Measurements from ENCODE around the gene DAG1. TPM values are rescaled to one million over a fixed set of nuclear protein-coding genes. Genes with fewer than 3 reads are reported as not detected.
A peak's percentile ranks its signal among the peaks of the same experiment; 100 is the strongest.

DAG1 gene
- total and polyA plus RNA-seq, 10 of the 15 experiments (the other 5 are each of a cell fraction or from before 2014, with no cell fraction given): 0.33 to 16.3 (median 9.2) TPM

- TF ChIP-seq NKRF (conservative IDR thresholded peaks at IDR 0.05): peak; percentile 83
- TF ChIP-seq, protein P1, sequence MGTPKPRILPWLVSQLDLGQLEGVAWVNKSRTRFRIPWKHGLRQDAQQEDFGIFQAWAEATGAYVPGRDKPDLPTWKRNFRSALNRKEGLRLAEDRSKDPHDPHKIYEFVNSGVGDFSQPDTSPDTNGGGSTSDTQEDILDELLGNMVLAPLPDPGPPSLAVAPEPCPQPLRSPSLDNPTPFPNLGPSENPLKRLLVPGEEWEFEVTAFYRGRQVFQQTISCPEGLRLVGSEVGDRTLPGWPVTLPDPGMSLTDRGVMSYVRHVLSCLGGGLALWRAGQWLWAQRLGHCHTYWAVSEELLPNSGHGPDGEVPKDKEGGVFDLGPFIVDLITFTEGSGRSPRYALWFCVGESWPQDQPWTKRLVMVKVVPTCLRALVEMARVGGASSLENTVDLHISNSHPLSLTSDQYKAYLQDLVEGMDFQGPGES (IDR thresholded peaks at IDR 0.05): no peak
- no peak for TF ChIP-seq GABPA (IDR thresholded peaks at IDR 0.05; ENCODE audit: low read depth)
- TF ChIP-seq PML (IDR thresholded peaks at IDR 0.05; ENCODE audit: low read length): no peak
- TF ChIP-seq IKZF1 (conservative IDR thresholded peaks at IDR 0.05): 0 out of 2 replicates have a peak, but pooled peaks have one; percentile 4
- TF ChIP-seq RCOR1 (conservative IDR thresholded peaks at IDR 0.05; ENCODE audit: low read depth, low read length): 0 out of 2 replicates have a peak, but pooled peaks have one; percentile 51
- no peak for TF ChIP-seq ETV6 (conservative IDR thresholded peaks at IDR 0.05 in 1 of 2, IDR thresholded peaks at IDR 0.05 in 1 of 2; ENCODE audit: borderline replicate concordance in 1 of 2, low read depth in 1 of 2)
Measured at GRCh38 chr3:49554633-49555265, 84.7 kb downstream of the DAG1 start (continued).

- POLR2A ChIA-PET: no interaction called here
- SMC1A ChIA-PET (ENCODE audit: uncharacterized antibody, unreplicated experiment): no interaction called here
- Histone ChIP-seq H4K20me1 (ENCODE audit: control insufficient read depth, insufficient read depth) (no peaks in the 10 kb centered on the region), H3K27me3 (replicated peaks in 1 of 2; ENCODE audit: control insufficient read depth in 2 of 2, insufficient read depth in 2 of 2, low read length in 1 of 2) (peaks cover 4 to 9% of the 10 kb centered on the region in 2 experiments), H3K4me2 (ENCODE audit: control insufficient read depth, insufficient read depth) (no peak overlapping the region), H3K4me3 (no peak overlapping the region), H3K9me3 (replicated peaks; ENCODE audit: control insufficient read depth, insufficient read depth, low read length) (no peaks in the 10 kb centered on the region), H3K4me1 (ENCODE audit: control insufficient read depth, insufficient read depth, low read length) (peaks cover 5% of the 10 kb centered on the region), H2AFZ (ENCODE audit: control insufficient read depth, low read depth, low read length) (no peak overlapping the region), H3K9ac (ENCODE audit: control insufficient read depth, insufficient read depth, low read length) (no peak overlapping the region), H3K27ac (ENCODE audit: control insufficient read depth, insufficient read depth) (no peak overlapping the region), H3K36me3 (ENCODE audit: control insufficient read depth in 2 of 2, insufficient read depth in 2 of 2, low read length in 1 of 2) (no peaks in the 10 kb centered on the region), H3K79me2 (ENCODE audit: control insufficient read depth, insufficient read depth, low read length) (no peaks in the 10 kb centered on the region)
- BruUV-seq (replicated peaks): no TSS peak
- DNase-seq (ENCODE audit: low read depth, low spot score) (no peak), FAIRE-seq (no peak), ATAC-seq (no peak)
- in situ Hi-C loops (cut with MboI) (no loop called here), intact Hi-C loops (cut with micrococcal nuclease; ENCODE audit: unreplicated experiment) (no loop called here)
- RAD21 ChIA-PET (ENCODE audit: unreplicated experiment): no interaction called here
- CTCF ChIA-PET: no interaction called here
- 37% methylated on average over 3 of the region's 3 CpGs for WGBS (ENCODE audit: insufficient coverage, insufficient replicate concordance, low lambda C conversion rate, missing lambda C conversion rate)
- TF ChIP-seq SPI1 (IDR thresholded peaks at IDR 0.05; ENCODE audit: borderline replicate concordance, insufficient read depth, low read depth, low read length) (no peak), DPF2 (IDR thresholded peaks at IDR 0.05) (no peak), STAT1 (conservative IDR thresholded peaks at IDR 0.05) (no peak), NFYB (IDR thresholded peaks at IDR 0.05; ENCODE audit: insufficient read depth, low read depth, low read length) (no peak), SRF (IDR thresholded peaks at IDR 0.05; ENCODE audit: low read depth in 2 of 2, low read length in 2 of 2) (no peak), CEBPB (IDR thresholded peaks at IDR 0.05; ENCODE audit: borderline replicate concordance in 1 of 2, low read depth in 2 of 2, low read length in 2 of 2) (no peak), NR2C1 (IDR thresholded peaks at IDR 0.05) (no peak), FOXM1 (IDR thresholded peaks at IDR 0.05; ENCODE audit: low read depth, low read length) (no peak), POLR2A (IDR thresholded peaks at IDR 0.05; ENCODE audit: low read depth, low read length) (no peak), RAD21 (IDR thresholded peaks at IDR 0.05; ENCODE audit: insufficient read depth, low read depth, low read length) (no peak), NFIC (IDR thresholded peaks at IDR 0.05; ENCODE audit: low read depth, low read length) (no peak)
Measured at GRCh38 chr3:49556500-49557275, 86.6 kb downstream of the DAG1 start.

Measured in GM12878 (cell line).